HEK293 (cell line): Measurements from ENCODE around the gene TNFAIP8.

Experiments
- CTCF ChIA-PET: fragments of 350-600 bp; formaldehyde crosslinking; extraction: SDS; loops from one replicate; lab custom pipeline; 2021; ENCODE audit warnings: antibody characterized with exemption; lab: Yijun Ruan, JAX
- POLR2A ChIA-PET: fragments of 300-600 bp; formaldehyde crosslinking; extraction: SDS; loops from one replicate; lab custom pipeline; 2020; ENCODE audit warnings: antibody characterized with exemption, inconsistent platforms; lab: Yijun Ruan, JAX
- H3K27ac ChIP-seq: fragments of 200-500 bp; sonication (Bioruptor generic); 2 replicates; pipeline ENCODE4 v1.5.1; 2014; ENCODE audit warnings: low read depth, low read length, control low read depth, inconsistent platforms; ENCODE audit errors: extremely low read depth
- H3K36me3 ChIP-seq, 2 experiments: fragments of 200-500 bp in 1 of 2; sonication (Bioruptor generic) in 1 of 2; 1 replicate in 1 of 2; 2 replicates in 1 of 2; pipeline ENCODE4 v1.5.1; 2014 to 2017; ENCODE audit warnings: inconsistent platforms in 2 of 2, low read length in 2 of 2; ENCODE audit not compliant: control insufficient read depth in 2 of 2, insufficient read depth in 1 of 2
- H3K4me1 ChIP-seq: fragments of 200-500 bp; sonication (Bioruptor generic); 2 replicates; pipeline ENCODE4 v1.5.1; 2014; ENCODE audit warnings: mild to moderate bottlenecking, low read length, inconsistent platforms; ENCODE audit not compliant: control insufficient read depth, insufficient read depth
- H3K4me3 ChIP-seq: 2 replicates; pipeline ENCODE4 v1.5.1; 2011; ENCODE audit warnings: low read depth, mild to moderate bottlenecking, control low read depth, low read length, moderate library complexity
- H3K9me3 ChIP-seq: fragments of 200-500 bp; sonication (Bioruptor generic); 2 replicates; pipeline ENCODE4 v1.5.1; 2014; ENCODE audit warnings: low read depth, low read length, inconsistent platforms; ENCODE audit not compliant: control insufficient read depth, insufficient read depth
- EGR2 ChIP-seq: fragments of 450-650 bp; formaldehyde crosslinking; IDR thresholded peaks from 2 replicates; pipeline ENCODE4 v1.5.1; 2016; ENCODE audit warnings: low read depth, missing biosample characterization, missing genetic modification characterization
- GLIS2 ChIP-seq: fragments of 450-650 bp; formaldehyde crosslinking; IDR thresholded peaks from 2 replicates; pipeline ENCODE4 v1.5.1; 2016; ENCODE audit warnings: missing biosample characterization, missing genetic modification characterization
- IKZF3 ChIP-seq: fragments of 450-650 bp; IDR thresholded peaks from 2 replicates; pipeline ENCODE4 v1.5.0; 2018; ENCODE audit warnings: missing biosample characterization, mild to moderate bottlenecking, missing genetic modification characterization, moderate library complexity
- KLF9 ChIP-seq: fragments of 450-650 bp; formaldehyde crosslinking; IDR thresholded peaks from 2 replicates; pipeline ENCODE4 v1.5.1; 2016; ENCODE audit warnings: missing biosample characterization, missing genetic modification characterization, low read depth
- PRDM1 ChIP-seq: fragments of 450-650 bp; formaldehyde crosslinking; IDR thresholded peaks from 2 replicates; pipeline ENCODE4; 2016; ENCODE audit warnings: missing biosample characterization, missing genetic modification characterization
- PRDM4 ChIP-seq: fragments of 450-650 bp; formaldehyde crosslinking; IDR thresholded peaks from 2 replicates; pipeline ENCODE4 v1.5.1; 2017; ENCODE audit warnings: missing biosample characterization, missing genetic modification characterization
- SALL2 ChIP-seq: fragments of 450-650 bp; formaldehyde crosslinking; IDR thresholded peaks from 2 replicates; pipeline ENCODE4 v1.5.0; 2017; ENCODE audit warnings: missing biosample characterization, mild to moderate bottlenecking, missing genetic modification characterization, borderline replicate concordance
- ZBTB44 ChIP-seq: fragments of 450-650 bp; IDR thresholded peaks from 2 replicates; pipeline ENCODE4 v1.5.1; 2018; ENCODE audit warnings: missing biosample characterization, mild to moderate bottlenecking, missing genetic modification characterization
- ZBTB6 ChIP-seq: fragments of 450-650 bp; formaldehyde crosslinking; IDR thresholded peaks from 2 replicates; pipeline ENCODE4 v1.5.1; 2017; ENCODE audit warnings: missing biosample characterization, missing genetic modification characterization
- ZEB2 ChIP-seq: fragments of 450-650 bp; formaldehyde crosslinking; IDR thresholded peaks from 2 replicates; pipeline ENCODE4 v1.5.1; 2016; ENCODE audit warnings: missing biosample characterization, missing genetic modification characterization
- ZNF18 ChIP-seq: fragments of 450-650 bp; formaldehyde crosslinking; IDR thresholded peaks from 2 replicates; pipeline ENCODE4 v1.5.1; 2016; ENCODE audit warnings: missing biosample characterization, missing genetic modification characterization
- ZNF223 ChIP-seq: fragments of 450-650 bp; formaldehyde crosslinking; IDR thresholded peaks from 2 replicates; pipeline ENCODE4 v1.5.1; 2016; ENCODE audit warnings: missing biosample characterization, missing genetic modification characterization
- ZNF248 ChIP-seq: fragments of 450-650 bp; formaldehyde crosslinking; IDR thresholded peaks from 2 replicates; pipeline ENCODE4 v1.5.1; 2017; ENCODE audit warnings: missing biosample characterization, missing genetic modification characterization
- ZNF26 ChIP-seq: fragments of 450-650 bp; formaldehyde crosslinking; IDR thresholded peaks from 2 replicates; pipeline ENCODE4 v1.5.1; 2016; ENCODE audit warnings: missing biosample characterization, missing genetic modification characterization
- ZNF266 ChIP-seq: fragments of 450-650 bp; formaldehyde crosslinking; IDR thresholded peaks from 2 replicates; pipeline ENCODE4 v1.5.1; 2016; ENCODE audit warnings: missing biosample characterization, missing genetic modification characterization, low read depth
- ZNF302 ChIP-seq: fragments of 450-650 bp; formaldehyde crosslinking; IDR thresholded peaks from 2 replicates; pipeline ENCODE4 v1.5.1; 2016; ENCODE audit warnings: missing biosample characterization, missing genetic modification characterization, low read depth
- ZNF394 ChIP-seq: fragments of 450-650 bp; formaldehyde crosslinking; IDR thresholded peaks from 2 replicates; pipeline ENCODE4 v1.5.1; 2016; ENCODE audit warnings: missing biosample characterization, missing genetic modification characterization, mild to moderate bottlenecking, moderate library complexity, borderline replicate concordance
- ZNF426 ChIP-seq: fragments of 450-650 bp; formaldehyde crosslinking; IDR thresholded peaks from 2 replicates; pipeline ENCODE4 v1.5.1; 2017; ENCODE audit warnings: missing biosample characterization, missing genetic modification characterization, mild to moderate bottlenecking, inconsistent platforms, moderate library complexity
- ZNF473 ChIP-seq: fragments of 450-650 bp; formaldehyde crosslinking; IDR thresholded peaks from 2 replicates; pipeline ENCODE4 v1.5.1; 2017; ENCODE audit warnings: missing biosample characterization, missing genetic modification characterization
- ZNF48 ChIP-seq: fragments of 450-650 bp; formaldehyde crosslinking; IDR thresholded peaks from 2 replicates; pipeline ENCODE4 v1.5.1; 2016; ENCODE audit warnings: missing biosample characterization, missing genetic modification characterization
- ZNF560 ChIP-seq: fragments of 450-650 bp; formaldehyde crosslinking; IDR thresholded peaks from 2 replicates; pipeline ENCODE4 v1.5.1; 2017; ENCODE audit warnings: missing biosample characterization, missing genetic modification characterization, borderline replicate concordance
- ZNF585B ChIP-seq: fragments of 450-650 bp; formaldehyde crosslinking; IDR thresholded peaks from 2 replicates; pipeline ENCODE4 v1.5.1; 2016; ENCODE audit warnings: missing biosample characterization, missing genetic modification characterization
- ZNF664 ChIP-seq: fragments of 450-650 bp; formaldehyde crosslinking; IDR thresholded peaks from 2 replicates; pipeline ENCODE4 v1.5.1; 2016; ENCODE audit warnings: missing biosample characterization, missing genetic modification characterization
- ZNF704 ChIP-seq: fragments of 450-650 bp; formaldehyde crosslinking; IDR thresholded peaks from 2 replicates; pipeline ENCODE4 v1.5.1; 2016; ENCODE audit warnings: missing biosample characterization, missing genetic modification characterization
- ZNF777 ChIP-seq: fragments of 450-650 bp; formaldehyde crosslinking; IDR thresholded peaks from 2 replicates; pipeline ENCODE4 v1.5.1; 2017; ENCODE audit warnings: missing biosample characterization, missing genetic modification characterization, borderline replicate concordance

The TNFAIP8 gene

GRCh38 chr5:119357270-119357669 is 1.5 kb downstream of the TNFAIP8 start:
- POLR2A ChIA-PET: interaction anchor here (1.2 to 1.9 kb wide), 3 partner anchors 69 to 286 kb away, joined by 3 to 10 read pairs (median 3); partner anchors contain the start of gene DMXL1
- no peak overlapping the region for H3K4me3 ChIP-seq
- TF ChIP-seq PRDM1 (tag by site-specific recombination) (peak; percentile 93), ZBTB6 (no peak)
- CTCF ChIA-PET: interaction anchor here (0.6 to 1.6 kb wide), 6 partner anchors 15 to 369 kb away, joined by 3 to 8 read pairs (median 4); partner anchors contain the start of gene DTWD2
- H3K4me1 ChIP-seq: peaks cover 42% of the 10 kb centered on the region
- H3K27ac ChIP-seq: peak overlapping the region; percentile 3
- H3K36me3 ChIP-seq: no peaks in the 10 kb centered on the region
- no peaks in the 10 kb centered on the region for H3K9me3 ChIP-seq

- CTCF ChIA-PET: interaction anchor here (1.6 kb wide), 1 partner anchor 54 kb away, joined by 8 read pairs; no protein-coding TSS in a partner anchor
Measured at GRCh38 chr5:119357808-119358529, 2.1 kb downstream of the TNFAIP8 start.

GRCh38 chr5:119358530-119358900 is 2.7 kb downstream of the TNFAIP8 start:
- no peak overlapping the region for H3K4me3 ChIP-seq
- H3K9me3 ChIP-seq: no peaks in the 10 kb centered on the region
- POLR2A ChIA-PET: no interaction called here
- CTCF ChIA-PET: interaction anchor here (1.1 kb wide), 1 partner anchor 12 kb away, joined by 3 read pairs; no protein-coding TSS in a partner anchor
- no peak overlapping the region for H3K27ac ChIP-seq
- H3K4me1 ChIP-seq: peaks cover 42% of the 10 kb centered on the region
- no peaks in the 10 kb centered on the region for H3K36me3 ChIP-seq
- no peak for TF ChIP-seq ZNF585B (tag by site-specific recombination)
- TF ChIP-seq PRDM4 (tag by site-specific recombination): peak; percentile 39; the same call in 1 of the 2 replicates
- TF ChIP-seq ZNF394 (tag by site-specific recombination): no peak
- TF ChIP-seq ZNF704 (tag by site-specific recombination): no peak
- no peak for TF ChIP-seq ZNF560 (tag by site-specific recombination)
- no peak for TF ChIP-seq ZNF266
- TF ChIP-seq ZEB2 (tag by site-specific recombination): no peak
- no peak for TF ChIP-seq ZNF18 (tag by site-specific recombination)

More at GRCh38 chr5:119357808-119358529, 2.1 kb downstream of the TNFAIP8 start:
- no peaks in the 10 kb centered on the region for H3K9me3 ChIP-seq
- no peak for TF ChIP-seq ZNF248 (tag by site-specific recombination)
- TF ChIP-seq ZNF223 (tag by site-specific recombination): no peak
- no peak for TF ChIP-seq ZNF473
- TF ChIP-seq ZNF664 (tag by site-specific recombination): no peak
- no peak for TF ChIP-seq ZNF426 (tag by site-specific recombination)
- no peak for TF ChIP-seq ZNF777
- no peak for TF ChIP-seq PRDM1 (tag by site-specific recombination)
- no peak for TF ChIP-seq SALL2 (tag by site-specific recombination)
- no peak for TF ChIP-seq KLF9 (tag by site-specific recombination)
- no peak for TF ChIP-seq EGR2 (tag by site-specific recombination)
- no peak for TF ChIP-seq ZNF26
- TF ChIP-seq ZBTB44 (tag by site-specific recombination): no peak
- TF ChIP-seq IKZF3: no peak
- no peak for TF ChIP-seq ZNF48 (tag by site-specific recombination)
- no peak for TF ChIP-seq ZNF302
- no peak for TF ChIP-seq GLIS2 (tag by site-specific recombination)
- TF ChIP-seq, all 188 proteins: peak for 0
- POLR2A ChIA-PET: no interaction called here
- Histone ChIP-seq H3K4me3 (no peak overlapping the region), H3K27ac (no peak overlapping the region), H3K36me3 (no peaks in the 10 kb centered on the region), H3K4me1 (peaks cover 42% of the 10 kb centered on the region)
